Endothelial cell (in vitro differentiated cells): Measurements from ENCODE around the gene TRAF3IP3. TPM values are rescaled to one million over a fixed set of nuclear protein-coding genes. Genes with fewer than 3 reads are reported as not detected.

Experiments
- DNase-seq: peaks from one replicate; pipeline ENCODE4 v3.0.0; 2021; ENCODE audit warnings: low spot score
- H3K27ac Mint-ChIP-seq: one replicate; pipeline ENCODE4 v1.8.0; 2021; ENCODE audit warnings: mixed read lengths, inconsistent platforms; ENCODE audit not compliant: unreplicated experiment
- H3K27me3 Mint-ChIP-seq: one replicate; pipeline ENCODE4 v1.8.0; 2021; ENCODE audit warnings: mild to moderate bottlenecking, moderate library complexity, mixed read lengths, inconsistent platforms; ENCODE audit not compliant: unreplicated experiment
- H3K36me3 Mint-ChIP-seq: one replicate; pipeline ENCODE4 v1.8.0; 2021; ENCODE audit warnings: mild to moderate bottlenecking, low read depth, mixed read lengths, inconsistent platforms; ENCODE audit not compliant: unreplicated experiment
- H3K4me1 Mint-ChIP-seq: one replicate; pipeline ENCODE4 v1.8.0; 2021; ENCODE audit warnings: mild to moderate bottlenecking, mixed read lengths, inconsistent platforms; ENCODE audit not compliant: unreplicated experiment
- H3K4me3 Mint-ChIP-seq: one replicate; pipeline ENCODE4 v1.8.0; 2021; ENCODE audit warnings: mild to moderate bottlenecking, mixed read lengths, inconsistent platforms; ENCODE audit not compliant: unreplicated experiment
- H3K9me3 Mint-ChIP-seq: one replicate; pipeline ENCODE4 v1.8.0; 2021; ENCODE audit warnings: mixed read lengths, inconsistent platforms; ENCODE audit not compliant: unreplicated experiment
- CTCF ChIP-seq: fragments of 200-600 bp; sonication (generic); IDR thresholded peaks from one replicate; pipeline ENCODE4 v1.5.0; 2021; ENCODE audit warnings: antibody characterized with exemption; ENCODE audit not compliant: unreplicated experiment
- total RNA-seq: library from RNA; stranded (reverse); fragmentation: NEBNext Ultra II Directional; extraction: Animal tissue kit (Norgen Biotek cat#: 25700); gene quantifications from one replicate; pipeline ENCODE4 v1.2.1, GENCODE V29; 2021; ENCODE audit not compliant: unreplicated experiment

TRAF3IP3 gene
- total RNA-seq, 1 donor from 2014 or later: not detected

GRCh38 chr1:209710847-209711246 lies 45.0 kb upstream of the TRAF3IP3 start:
- Mint-ChIP-seq H3K27me3 (peaks cover 1% of the 10 kb centered on the region), H3K9me3 (no peaks in the 10 kb centered on the region)

GRCh38 chr1:209714338-209714737 lies 41.5 kb upstream of the TRAF3IP3 start:
- H3K4me1 Mint-ChIP-seq: no peaks in the 10 kb centered on the region
- H3K27ac Mint-ChIP-seq: no peak overlapping the region
- no peak for TF ChIP-seq CTCF
- DNase-seq: no peak
- H3K27me3 Mint-ChIP-seq: no peaks in the 10 kb centered on the region
- H3K36me3 Mint-ChIP-seq: no peaks in the 10 kb centered on the region
- H3K4me3 Mint-ChIP-seq: no peak overlapping the region
- H3K9me3 Mint-ChIP-seq: no peaks in the 10 kb centered on the region

More at GRCh38 chr1:209710847-209711246, 45.0 kb upstream of the TRAF3IP3 start:
- Mint-ChIP-seq H3K27ac (no peak overlapping the region), H3K4me3 (no peak overlapping the region), H3K36me3 (no peaks in the 10 kb centered on the region), H3K4me1 (no peaks in the 10 kb centered on the region)
- no peak for DNase-seq
- no peak for TF ChIP-seq CTCF

GRCh38 chr1:209715314-209715713 lies 40.5 kb upstream of the TRAF3IP3 start:
- no peak for DNase-seq
- no peak for TF ChIP-seq CTCF
- no peaks in the 10 kb centered on the region for H3K36me3 Mint-ChIP-seq
- H3K9me3 Mint-ChIP-seq: no peaks in the 10 kb centered on the region
- H3K27me3 Mint-ChIP-seq: no peaks in the 10 kb centered on the region
- H3K4me1 Mint-ChIP-seq: no peaks in the 10 kb centered on the region
- no peak overlapping the region for H3K4me3 Mint-ChIP-seq
- H3K27ac Mint-ChIP-seq: no peak overlapping the region

GRCh38 chr1:209717818-209718217 lies 38.0 kb upstream of the TRAF3IP3 start:
- no peaks in the 10 kb centered on the region for H3K27me3 Mint-ChIP-seq
- no peaks in the 10 kb centered on the region for H3K4me1 Mint-ChIP-seq
- H3K36me3 Mint-ChIP-seq: no peaks in the 10 kb centered on the region
- H3K4me3 Mint-ChIP-seq: no peak overlapping the region
- H3K9me3 Mint-ChIP-seq: no peaks in the 10 kb centered on the region
- no peak for DNase-seq
- no peak overlapping the region for H3K27ac Mint-ChIP-seq
- no peak for TF ChIP-seq CTCF

GRCh38 chr1:209720326-209720725 lies 35.5 kb upstream of the TRAF3IP3 start:
- H3K4me3 Mint-ChIP-seq: no peak overlapping the region
- H3K27me3 Mint-ChIP-seq: no peaks in the 10 kb centered on the region
- H3K9me3 Mint-ChIP-seq: no peaks in the 10 kb centered on the region
- H3K27ac Mint-ChIP-seq: no peak overlapping the region
- no peaks in the 10 kb centered on the region for H3K36me3 Mint-ChIP-seq
- peaks cover 8% of the 10 kb centered on the region for H3K4me1 Mint-ChIP-seq
- no peak for TF ChIP-seq CTCF
- no peak for DNase-seq
